GM19238 (cell line): Measurements from ENCODE around the gene GRHL1.

Source experiments
- DNase-seq: peaks from one replicate; pipeline ENCODE4 v3.0.0; 2011; ENCODE audit warnings: low spot score; ENCODE audit not compliant: insufficient read length

GRHL1 gene

DNA sequence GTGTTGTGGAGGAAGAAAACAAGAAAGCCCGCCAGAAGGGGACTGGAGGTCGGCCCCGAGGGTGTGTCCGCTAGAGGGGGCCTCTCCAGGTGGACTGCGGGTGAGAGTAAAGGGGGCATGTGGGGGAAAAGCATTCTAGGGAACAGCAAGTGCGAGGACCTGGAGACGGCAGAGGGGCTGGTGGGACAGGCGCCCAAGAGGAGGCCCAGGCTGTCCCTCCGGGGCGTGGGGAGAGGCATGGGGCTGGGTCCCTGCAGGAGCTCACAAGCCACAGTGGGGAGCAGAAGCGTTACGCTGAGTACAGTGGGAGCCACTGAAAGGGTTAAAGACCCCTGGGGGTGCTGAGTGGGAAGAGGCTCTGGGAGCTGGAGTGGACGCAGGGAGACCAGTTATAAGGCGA is 90.2 kb downstream of the GRHL1 start:
- no peak for DNase-seq

DNA sequence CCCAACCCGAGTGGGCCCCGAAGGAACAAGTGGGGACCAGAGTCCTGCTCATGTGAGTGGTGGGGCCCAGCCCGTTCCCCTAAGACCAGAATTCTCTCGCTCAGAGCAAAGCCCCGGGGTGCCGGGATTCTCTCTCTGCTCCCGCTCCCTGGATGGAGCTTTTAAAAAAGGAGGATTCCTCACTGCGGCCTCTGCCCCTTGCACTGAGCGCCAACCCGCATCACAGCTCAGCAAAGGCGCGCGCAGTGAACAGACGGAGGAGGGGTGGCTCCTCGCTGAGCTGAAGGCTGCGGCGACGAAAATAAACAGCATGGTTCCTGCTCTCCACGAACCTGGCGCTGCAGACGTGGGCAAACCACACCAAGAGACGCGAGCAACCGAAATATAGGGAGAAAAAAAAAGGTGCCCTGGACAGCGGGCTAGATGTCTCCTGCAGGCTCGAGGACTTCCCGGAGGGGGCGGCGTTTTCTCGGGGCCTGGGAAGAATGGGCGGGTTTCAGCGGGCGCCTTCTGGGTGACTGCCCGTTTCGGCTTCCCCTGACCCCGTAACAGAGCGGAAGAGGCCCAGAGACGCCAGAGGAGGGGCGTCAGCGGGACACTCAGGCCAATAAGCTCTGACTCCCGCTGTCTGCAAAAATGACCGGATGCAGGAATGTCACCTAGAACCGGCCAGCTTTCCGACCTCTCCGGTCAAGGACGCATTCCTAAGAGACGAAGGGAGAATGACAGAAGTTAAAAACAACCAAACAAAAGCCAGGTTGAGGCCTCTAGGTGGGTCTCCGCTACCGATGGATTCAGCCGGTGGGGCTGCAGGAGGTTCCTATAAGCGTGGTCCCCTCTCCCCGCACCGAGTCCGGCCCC is 91.0 kb downstream of the GRHL1 start:
- DNase-seq = no peak

GRCh38 chr2:10043256-10043905 is 91.9 kb downstream of the GRHL1 start, which contains the start of gene KLF11:
Gene KLF11, plus strand, starts transcription at chr2:10043550. Its CDS starts 167 bp downstream, at chr2:10043717.
- peak; percentile 91 for DNase-seq

GRCh38 chr2:10043906-10044601 is 92.6 kb downstream of the GRHL1 start:
- DNase-seq = peak; percentile 71

DNA sequence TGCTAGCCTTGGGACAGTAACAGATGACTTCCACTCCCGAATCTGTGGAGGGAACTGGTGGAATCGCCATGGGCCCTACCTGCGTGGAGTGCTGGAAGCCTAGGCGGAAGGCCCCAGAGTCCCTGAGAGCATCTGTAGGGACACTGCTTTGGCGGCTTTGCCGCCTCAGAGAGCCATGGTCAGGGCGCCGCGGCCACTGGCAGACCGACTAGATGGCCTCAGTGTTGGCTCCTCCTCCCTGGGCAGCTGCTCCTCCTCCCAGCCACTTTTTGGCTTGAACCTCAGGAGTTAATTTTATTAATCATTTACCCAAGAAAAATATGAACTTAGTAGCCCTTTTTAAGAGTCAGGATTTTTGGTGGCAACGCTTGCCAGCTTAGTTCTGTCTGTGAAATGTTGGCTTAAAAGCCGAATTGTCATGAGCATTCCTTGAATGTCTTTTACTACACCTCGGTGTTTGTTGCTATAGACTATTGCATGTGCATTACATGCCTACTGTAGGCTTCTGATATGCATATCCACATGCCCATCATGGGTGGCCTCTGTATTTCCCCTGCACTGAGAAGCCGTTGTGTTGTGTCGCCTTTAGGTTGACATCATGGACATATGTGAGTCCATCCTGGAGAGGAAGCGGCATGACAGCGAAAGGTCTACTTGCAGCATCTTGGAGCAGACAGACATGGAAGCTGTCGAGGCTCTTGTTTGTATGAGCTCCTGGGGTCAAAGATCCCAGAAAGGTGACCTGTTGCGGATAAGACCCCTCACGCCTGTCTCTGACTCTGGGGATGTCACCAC is 94.3 kb downstream of the GRHL1 start:
- DNase-seq = no peak

GRCh38 chr2:10046931-10047330 is 95.4 kb downstream of the GRHL1 start:
- DNase-seq = no peak

GRCh38 chr2:10047616-10048500 is 96.4 kb downstream of the GRHL1 start:
- DNase-seq = no peak

DNA sequence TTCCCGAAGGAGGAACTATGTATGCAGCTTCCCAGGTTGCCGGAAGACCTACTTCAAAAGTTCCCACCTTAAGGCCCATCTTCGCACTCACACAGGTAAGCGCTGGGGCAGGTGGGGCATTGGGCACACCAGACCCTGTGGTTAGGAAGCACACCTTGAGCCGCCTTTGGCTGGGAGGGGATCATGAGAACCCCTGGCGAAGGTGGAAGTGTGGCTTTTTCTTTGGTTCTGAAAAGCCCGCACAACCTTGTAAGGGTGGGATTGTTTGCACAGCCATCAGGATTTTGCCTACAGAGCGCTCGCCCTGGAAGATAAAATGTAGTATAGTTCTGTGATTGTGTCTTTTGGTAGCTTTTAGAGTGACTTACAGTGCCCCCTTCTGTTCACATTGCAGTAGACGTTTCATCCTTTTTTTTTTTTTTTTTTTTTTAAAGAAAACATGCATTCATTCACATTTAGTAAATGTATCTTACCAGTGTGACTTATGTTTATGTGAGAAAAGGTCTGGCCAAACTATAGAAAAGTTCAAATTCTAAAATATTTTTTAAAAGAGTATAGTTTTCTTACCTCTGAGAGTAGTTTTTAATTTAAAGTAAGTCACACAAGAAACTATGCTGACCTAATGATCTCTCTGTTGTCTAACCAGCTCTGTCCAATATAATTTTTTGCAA is 97.1 kb downstream of the GRHL1 start:
- no peak for DNase-seq
